Measurements from ENCODE around the gene VPS8.
"Not testable (repeated sequence)": the region's sequence is repeated elsewhere in the genome, so short reads cannot be mapped to it uniquely, and the experiment has no call there.

VPS8 gene

GRCh38 chr3:185009650-185010049 lies 197.7 kb downstream of the VPS8 start:
- no peak for DNase-seq

- not testable (repeated sequence) for DNase-seq
Observed at GRCh38 chr3:185017584-185017983, 205.6 kb downstream of the VPS8 start.

- not testable (repeated sequence) for DNase-seq
Observed at GRCh38 chr3:185017996-185018395, 206.0 kb downstream of the VPS8 start.

- DNase-seq, result no peak
Observed at GRCh38 chr3:185021256-185021655, 209.3 kb downstream of the VPS8 start.

- DNase-seq, result no peak
Observed at GRCh38 chr3:185024406-185024805, 212.4 kb downstream of the VPS8 start.

GRCh38 chr3:185024966-185025365 lies 213.0 kb downstream of the VPS8 start:
- no peak for DNase-seq

- DNase-seq, result no peak
Observed at GRCh38 chr3:185028121-185028520, 216.2 kb downstream of the VPS8 start.

GRCh38 chr3:185029086-185029485 lies 217.1 kb downstream of the VPS8 start:
- DNase-seq, result no peak

- DNase-seq, result no peak
Observed at GRCh38 chr3:185030399-185030798, 218.4 kb downstream of the VPS8 start.

GRCh38 chr3:185030951-185031350 lies 219.0 kb downstream of the VPS8 start:
- no peak for DNase-seq

- DNase-seq, result no peak
Observed at GRCh38 chr3:185037801-185038200, 225.8 kb downstream of the VPS8 start.

GRCh38 chr3:185040425-185040824 lies 228.5 kb downstream of the VPS8 start:
- DNase-seq, result no peak

GRCh38 chr3:185041540-185041939 lies 229.6 kb downstream of the VPS8 start:
- no peak for DNase-seq

- no peak for DNase-seq
Observed at GRCh38 chr3:185042312-185043050, 230.5 kb downstream of the VPS8 start.

- no peak for DNase-seq
Observed at GRCh38 chr3:185046164-185046515, 234.2 kb downstream of the VPS8 start.

- DNase-seq, result no peak
Observed at GRCh38 chr3:185046603-185047002, 234.6 kb downstream of the VPS8 start.

- DNase-seq, result no peak
Observed at GRCh38 chr3:185049710-185050109, 237.7 kb downstream of the VPS8 start.

- no peak for DNase-seq
Observed at GRCh38 chr3:185051801-185052200, 239.8 kb downstream of the VPS8 start.

- DNase-seq, result no peak
Observed at GRCh38 chr3:185052631-185053030, 240.7 kb downstream of the VPS8 start.

GRCh38 chr3:185056908-185057307 lies 244.9 kb downstream of the VPS8 start:
- DNase-seq, result no peak

- DNase-seq, result no peak
Observed at GRCh38 chr3:185057829-185058228, 245.9 kb downstream of the VPS8 start.

GRCh38 chr3:185058796-185059195 lies 246.8 kb downstream of the VPS8 start:
- DNase-seq, result no peak

- DNase-seq, result no peak
Observed at GRCh38 chr3:185059766-185060165, 247.8 kb downstream of the VPS8 start.

GRCh38 chr3:185060655-185061054 lies 248.7 kb downstream of the VPS8 start:
- DNase-seq, result no peak

GRCh38 chr3:185062191-185062590 lies 250.2 kb downstream of the VPS8 start:
- no peak for DNase-seq
